GM19468 (cell line): ENCODE measurements around the gene MEX3C.

ENCODE experiments used
- ATAC-seq: cut with Tn5 transposase; IDR thresholded peaks from one replicate; pipeline ENCODE4 v1.9.1; 2021; ENCODE audit warnings: mild to moderate bottlenecking, moderate library complexity, moderate number of reproducible peaks; ENCODE audit not compliant: unreplicated experiment; ENCODE audit errors: extremely low read depth

Gene MEX3C

GRCh38 chr18:51197661-51198424, at the start of gene MEX3C:
MEX3C (minus strand) TSS chr18:51197681; CDS start chr18:51197320, 361 bp downstream.
- peak; percentile 78 for ATAC-seq

- ATAC-seq = no peak
Measured at GRCh38 chr18:51241226-51241625, 43.7 kb upstream of the MEX3C start.

- ATAC-seq = no peak
Measured at GRCh38 chr18:51236225-51236624, 38.7 kb upstream of the MEX3C start.

GRCh38 chr18:51235009-51235789, 37.7 kb upstream of the MEX3C start:
- ATAC-seq = peak; percentile 46

- no peak for ATAC-seq
Measured at GRCh38 chr18:51234117-51235008, 36.9 kb upstream of the MEX3C start.

- ATAC-seq = no peak
Measured at GRCh38 chr18:51229328-51229727, 31.8 kb upstream of the MEX3C start.

GRCh38 chr18:51227660-51228059, 30.2 kb upstream of the MEX3C start:
- no peak for ATAC-seq

- no peak for ATAC-seq
Measured at GRCh38 chr18:51226587-51227350, 29.3 kb upstream of the MEX3C start.

GRCh38 chr18:51226068-51226467, 28.6 kb upstream of the MEX3C start:
- no peak for ATAC-seq

GRCh38 chr18:51212606-51213005, 15.1 kb upstream of the MEX3C start:
- ATAC-seq = no peak

- peak; percentile 87 for ATAC-seq
Measured at GRCh38 chr18:51211552-51211951, 14.1 kb upstream of the MEX3C start.

GRCh38 chr18:51196811-51197660, 445 bp downstream of the MEX3C start:
- ATAC-seq = peak; percentile 32

GRCh38 chr18:51196118-51196810, 1.2 kb downstream of the MEX3C start:
- ATAC-seq = no peak

- ATAC-seq = no peak
Measured at GRCh38 chr18:51195451-51196117, 1.9 kb downstream of the MEX3C start.

- no peak for ATAC-seq
Measured at GRCh38 chr18:51195086-51195450, 2.4 kb downstream of the MEX3C start.

- ATAC-seq = no peak
Measured at GRCh38 chr18:51194604-51195003, 2.9 kb downstream of the MEX3C start.

- ATAC-seq = no peak
Measured at GRCh38 chr18:51193621-51194287, 3.7 kb downstream of the MEX3C start.
